GM23338 (cell line): ENCODE measurements around the gene ITIH5. TPM values are rescaled to one million over a fixed set of nuclear protein-coding genes. Genes with fewer than 3 reads are reported as not detected.
"Not testable (repeated sequence)": the region's sequence is repeated elsewhere in the genome, so short reads cannot be mapped to it uniquely, and the experiment has no call there.

Source experiments
- ATAC-seq: fragments of 200-7000 bp; cut with Tn5 transposase; 3 replicates; pipeline ENCODE4 v1.9.1; 2020
- DNase-seq: peaks from one replicate; pipeline ENCODE4 v3.0.0-alpha.2; 2015; ENCODE audit warnings: low spot score
- H2AFZ ChIP-seq: fragments of 200-600 bp; sonication (generic); 2 replicates; pipeline ENCODE4 v1.8.0; 2016; ENCODE audit warnings: antibody characterized with exemption, mild to moderate bottlenecking, moderate library complexity
- H3F3A ChIP-seq: fragments of 200-600 bp; sonication (generic); replicated peaks from 2 replicates; pipeline ENCODE4 v1.8.0; 2017; ENCODE audit warnings: antibody characterized with exemption, mixed run types, low read depth
- H3K27ac ChIP-seq: fragments of 200-600 bp; sonication (generic); 2 replicates; pipeline ENCODE4 v1.6.1; 2016; ENCODE audit warnings: low read depth
- H3K27me3 ChIP-seq: fragments of 200-600 bp; sonication (generic); 2 replicates; pipeline ENCODE4 v1.8.0; 2016; ENCODE audit warnings: mild to moderate bottlenecking, mixed run types, moderate library complexity; ENCODE audit not compliant: insufficient read depth
- H3K36me3 ChIP-seq: fragments of 200-600 bp; sonication (generic); 2 replicates; pipeline ENCODE4 v1.8.0; 2016; ENCODE audit warnings: mild to moderate bottlenecking; ENCODE audit not compliant: insufficient read depth
- H3K4me1 ChIP-seq: fragments of 200-600 bp; sonication (generic); 2 replicates; pipeline ENCODE4 v1.8.0; 2016; ENCODE audit warnings: mild to moderate bottlenecking, moderate library complexity; ENCODE audit not compliant: insufficient read depth
- H3K4me2 ChIP-seq: fragments of 200-600 bp; sonication (generic); 2 replicates; pipeline ENCODE4 v1.7.1; 2017; ENCODE audit warnings: mixed run types
- H3K4me3 ChIP-seq: fragments of 200-600 bp; sonication (generic); 2 replicates; pipeline ENCODE4 v1.6.1; 2016; ENCODE audit warnings: mixed run types
- H3K79me2 ChIP-seq: fragments of 200-600 bp; sonication (generic); replicated peaks from 2 replicates; pipeline ENCODE4 v1.8.0; 2017; ENCODE audit warnings: mild to moderate bottlenecking; ENCODE audit not compliant: insufficient read depth
- H3K9me2 ChIP-seq: fragments of 200-600 bp; sonication (generic); 2 replicates; pipeline ENCODE4 v1.8.0; 2017; ENCODE audit not compliant: insufficient read depth
- H4K20me1 ChIP-seq: fragments of 200-600 bp; sonication (generic); replicated peaks from 2 replicates; pipeline ENCODE4 v1.8.0; 2017; ENCODE audit warnings: mild to moderate bottlenecking; ENCODE audit not compliant: insufficient read depth
- H3K27ac Mint-ChIP-seq: 2 replicates; pipeline ENCODE4 v1.8.0; 2020; ENCODE audit warnings: inconsistent platforms, mild to moderate bottlenecking, moderate library complexity, mixed read lengths
- H3K27me3 Mint-ChIP-seq: 3 replicates; pipeline ENCODE4 v1.8.0; 2022; ENCODE audit warnings: low read depth, mild to moderate bottlenecking, moderate library complexity, mixed read lengths, inconsistent platforms; ENCODE audit not compliant: insufficient read depth, poor library complexity
- H3K36me3 Mint-ChIP-seq: 3 replicates; pipeline ENCODE4 v1.8.0; 2021; ENCODE audit warnings: low read depth, mild to moderate bottlenecking, inconsistent platforms, moderate library complexity, mixed read lengths
- H3K4me1 Mint-ChIP-seq: 3 replicates; pipeline ENCODE4 v1.8.0; 2020; ENCODE audit warnings: mild to moderate bottlenecking, inconsistent platforms, mixed read lengths
- H3K4me3 Mint-ChIP-seq: 3 replicates; pipeline ENCODE4 v1.8.0; 2021; ENCODE audit warnings: moderate library complexity, mild to moderate bottlenecking, inconsistent platforms, mixed read lengths
- H3K9me3 Mint-ChIP-seq: 3 replicates; pipeline ENCODE4 v1.8.0; 2020; ENCODE audit warnings: moderate library complexity, mild to moderate bottlenecking, inconsistent platforms, mixed read lengths
- CREB1 ChIP-seq: fragments of 250-450 bp; sonication (Bioruptor Pico); IDR thresholded peaks from 2 replicates; pipeline ENCODE4 v1.5.0; 2020; ENCODE audit warnings: low read depth, mild to moderate bottlenecking, moderate library complexity
- EZH2 ChIP-seq: fragments of 200-600 bp; sonication (generic); IDR thresholded peaks from one replicate; pipeline ENCODE4 v1.8.0; 2017; ENCODE audit warnings: antibody characterized with exemption, mild to moderate bottlenecking, low read depth; ENCODE audit not compliant: unreplicated experiment
- EZH2phosphoT487 ChIP-seq: fragments of 200-600 bp; sonication (generic); IDR thresholded peaks from one replicate; pipeline ENCODE4 v1.8.1; 2018; ENCODE audit warnings: antibody characterized with exemption; ENCODE audit not compliant: unreplicated experiment
- JUNB ChIP-seq: IDR thresholded peaks from one replicate; pipeline ENCODE4 v1.6.1; 2016; ENCODE audit warnings: antibody characterized with exemption; ENCODE audit not compliant: unreplicated experiment
- NANOG ChIP-seq: IDR thresholded peaks from 2 replicates; pipeline ENCODE4 v1.6.1; 2016; ENCODE audit warnings: antibody characterized with exemption, borderline replicate concordance
- STAT1 ChIP-seq: IDR thresholded peaks from one replicate; pipeline ENCODE4 v1.6.1; 2016; ENCODE audit warnings: antibody characterized with exemption; ENCODE audit not compliant: unreplicated experiment
- ZNF114 ChIP-seq: fragments of 250-450 bp; sonication (Bioruptor Pico); IDR thresholded peaks from 2 replicates; pipeline ENCODE4 v1.5.0; 2020; ENCODE audit warnings: mild to moderate bottlenecking, moderate library complexity
- ZNF331 ChIP-seq: fragments of 250-450 bp; sonication (Bioruptor Pico); IDR thresholded peaks from 2 replicates; pipeline ENCODE4 v1.5.0; 2020; ENCODE audit warnings: low read depth, mild to moderate bottlenecking, moderate library complexity
- polyA plus RNA-seq: library from polyadenylated mRNA; unstranded; fragments of >200 nt; fragmentation: Nextera tagmentation; extraction: Ambion mirVana; gene quantifications from 2 replicates; pipeline ENCODE4 v1.2.1, GENCODE V29; 2016
- total RNA-seq: library from RNA; depleted of rRNA; stranded (reverse); fragments of >200 nt; shearing (Covaris generic); gene quantifications from 2 replicates; pipeline ENCODE4 v1.2.3, GENCODE V29; 2014
- TF ChIP-seq, protein P1 (sequence below): IDR thresholded peaks from one replicate; pipeline ENCODE4 v1.6.1; 2018; ENCODE audit warnings: antibody characterized with exemption; ENCODE audit not compliant: unreplicated experiment
- TF ChIP-seq, protein P2 (sequence below), 2 experiments: fragments of 200-600 bp in 1 of 2; sonication (generic) in 1 of 2; conservative IDR thresholded peaks; 2 replicates each; pipeline versions ENCODE4 v1.5.1 to v1.6.1; 2016 to 2017; ENCODE audit warnings: antibody characterized with exemption in 2 of 2, low read depth in 2 of 2, mild to moderate bottlenecking in 2 of 2, moderate library complexity in 1 of 2
- TF ChIP-seq, protein P3 (sequence below): IDR thresholded peaks from 2 replicates; pipeline ENCODE4 v1.6.1; 2016; ENCODE audit warnings: antibody characterized with exemption

The ITIH5 gene
- total and polyA plus RNA-seq, 2 experiments from 2014 or later, result 0.99 to 2.2 TPM

DNA sequence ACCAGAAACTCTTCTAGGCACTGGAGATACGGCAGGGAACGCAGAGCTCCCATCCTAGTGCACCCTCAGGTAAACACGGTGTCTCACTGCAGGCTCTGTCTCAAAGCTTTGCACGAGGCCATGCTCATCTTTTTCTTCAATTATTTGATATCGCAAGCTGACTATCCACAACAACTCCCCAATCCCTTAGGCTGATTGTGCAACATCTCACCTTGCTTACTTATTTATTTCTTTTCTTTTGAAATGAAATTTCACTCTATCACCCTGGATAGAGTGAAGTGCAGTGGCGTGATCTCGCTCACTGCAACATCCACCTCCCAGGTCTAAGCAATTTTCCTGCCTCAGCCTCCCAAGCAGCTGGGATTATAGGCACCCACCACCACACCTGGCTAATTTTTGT is 48.7 kb upstream of the ITIH5 start (continued):
- TF ChIP-seq, protein P1, sequence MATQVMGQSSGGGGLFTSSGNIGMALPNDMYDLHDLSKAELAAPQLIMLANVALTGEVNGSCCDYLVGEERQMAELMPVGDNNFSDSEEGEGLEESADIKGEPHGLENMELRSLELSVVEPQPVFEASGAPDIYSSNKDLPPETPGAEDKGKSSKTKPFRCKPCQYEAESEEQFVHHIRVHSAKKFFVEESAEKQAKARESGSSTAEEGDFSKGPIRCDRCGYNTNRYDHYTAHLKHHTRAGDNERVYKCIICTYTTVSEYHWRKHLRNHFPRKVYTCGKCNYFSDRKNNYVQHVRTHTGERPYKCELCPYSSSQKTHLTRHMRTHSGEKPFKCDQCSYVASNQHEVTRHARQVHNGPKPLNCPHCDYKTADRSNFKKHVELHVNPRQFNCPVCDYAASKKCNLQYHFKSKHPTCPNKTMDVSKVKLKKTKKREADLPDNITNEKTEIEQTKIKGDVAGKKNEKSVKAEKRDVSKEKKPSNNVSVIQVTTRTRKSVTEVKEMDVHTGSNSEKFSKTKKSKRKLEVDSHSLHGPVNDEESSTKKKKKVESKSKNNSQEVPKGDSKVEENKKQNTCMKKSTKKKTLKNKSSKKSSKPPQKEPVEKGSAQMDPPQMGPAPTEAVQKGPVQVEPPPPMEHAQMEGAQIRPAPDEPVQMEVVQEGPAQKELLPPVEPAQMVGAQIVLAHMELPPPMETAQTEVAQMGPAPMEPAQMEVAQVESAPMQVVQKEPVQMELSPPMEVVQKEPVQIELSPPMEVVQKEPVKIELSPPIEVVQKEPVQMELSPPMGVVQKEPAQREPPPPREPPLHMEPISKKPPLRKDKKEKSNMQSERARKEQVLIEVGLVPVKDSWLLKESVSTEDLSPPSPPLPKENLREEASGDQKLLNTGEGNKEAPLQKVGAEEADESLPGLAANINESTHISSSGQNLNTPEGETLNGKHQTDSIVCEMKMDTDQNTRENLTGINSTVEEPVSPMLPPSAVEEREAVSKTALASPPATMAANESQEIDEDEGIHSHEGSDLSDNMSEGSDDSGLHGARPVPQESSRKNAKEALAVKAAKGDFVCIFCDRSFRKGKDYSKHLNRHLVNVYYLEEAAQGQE, result no peak

DNA sequence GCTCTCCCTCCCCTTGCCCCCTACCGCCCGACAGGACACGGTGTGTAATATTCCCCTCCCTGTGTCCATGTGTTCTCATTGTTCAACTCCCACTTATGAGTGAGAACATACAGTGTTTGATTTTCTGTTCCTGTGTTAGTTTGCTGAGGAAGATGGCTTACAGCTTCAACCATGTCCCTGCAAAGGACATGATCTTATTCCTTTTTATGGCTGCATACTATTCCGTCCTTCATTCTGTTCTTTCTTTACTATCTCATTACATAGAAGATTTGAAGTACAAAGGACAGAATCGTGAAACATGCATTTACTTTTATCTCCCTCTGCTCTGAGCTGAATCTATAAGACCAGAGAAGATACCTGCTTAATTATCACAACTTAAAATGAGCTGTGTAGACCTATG is 44.3 kb upstream of the ITIH5 start:
- not testable (repeated sequence) for H3K4me1 Mint-ChIP-seq, H3K4me3 ChIP-seq, H3K36me3 ChIP-seq, H3K4me3 Mint-ChIP-seq, H3K27me3 Mint-ChIP-seq, H3K4me2 ChIP-seq, H3K27ac ChIP-seq, H3K27ac Mint-ChIP-seq, H3K9me2 ChIP-seq, H3K79me2 ChIP-seq, H3K27me3 ChIP-seq, DNase-seq, H4K20me1 ChIP-seq, ATAC-seq, H2AFZ ChIP-seq, H3K4me1 ChIP-seq, H3K36me3 Mint-ChIP-seq, H3F3A ChIP-seq, H3K9me3 Mint-ChIP-seq

DNA sequence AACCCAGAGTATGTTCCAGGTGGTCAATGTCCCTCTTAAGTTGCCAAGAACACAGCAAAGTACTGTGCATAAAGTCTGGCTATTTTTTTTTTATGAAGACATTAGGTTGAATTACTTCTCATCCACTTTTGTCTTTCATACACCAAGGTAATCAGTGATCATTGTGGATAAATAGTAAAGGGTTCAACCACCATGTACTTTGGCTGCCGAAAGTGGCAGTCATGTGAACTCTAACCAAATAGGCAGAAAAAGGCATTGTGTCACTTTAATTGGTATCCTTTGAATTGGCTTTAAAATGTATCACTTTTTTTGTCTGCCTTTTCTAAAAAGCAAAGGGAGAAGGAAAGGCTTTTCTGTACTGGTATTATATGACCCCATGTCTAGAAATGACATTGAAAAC is 43.7 kb upstream of the ITIH5 start:
- Mint-ChIP-seq H3K36me3 (no peaks in the 10 kb centered on the region), H3K9me3 (no peaks in the 10 kb centered on the region)
- H3K27ac ChIP-seq, result no peak overlapping the region
- TF ChIP-seq STAT1 (no peak), ZNF331 (CRISPR knock-in tag) (no peak), JUNB (no peak), ZNF114 (CRISPR knock-in tag) (no peak), CREB1 (CRISPR knock-in tag) (no peak), EZH2 (no peak), EZH2phosphoT487 (no peak), NANOG (no peak)
- TF ChIP-seq, protein P2, sequence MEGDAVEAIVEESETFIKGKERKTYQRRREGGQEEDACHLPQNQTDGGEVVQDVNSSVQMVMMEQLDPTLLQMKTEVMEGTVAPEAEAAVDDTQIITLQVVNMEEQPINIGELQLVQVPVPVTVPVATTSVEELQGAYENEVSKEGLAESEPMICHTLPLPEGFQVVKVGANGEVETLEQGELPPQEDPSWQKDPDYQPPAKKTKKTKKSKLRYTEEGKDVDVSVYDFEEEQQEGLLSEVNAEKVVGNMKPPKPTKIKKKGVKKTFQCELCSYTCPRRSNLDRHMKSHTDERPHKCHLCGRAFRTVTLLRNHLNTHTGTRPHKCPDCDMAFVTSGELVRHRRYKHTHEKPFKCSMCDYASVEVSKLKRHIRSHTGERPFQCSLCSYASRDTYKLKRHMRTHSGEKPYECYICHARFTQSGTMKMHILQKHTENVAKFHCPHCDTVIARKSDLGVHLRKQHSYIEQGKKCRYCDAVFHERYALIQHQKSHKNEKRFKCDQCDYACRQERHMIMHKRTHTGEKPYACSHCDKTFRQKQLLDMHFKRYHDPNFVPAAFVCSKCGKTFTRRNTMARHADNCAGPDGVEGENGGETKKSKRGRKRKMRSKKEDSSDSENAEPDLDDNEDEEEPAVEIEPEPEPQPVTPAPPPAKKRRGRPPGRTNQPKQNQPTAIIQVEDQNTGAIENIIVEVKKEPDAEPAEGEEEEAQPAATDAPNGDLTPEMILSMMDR (conservative IDR thresholded peaks at IDR 0.05; ENCODE audit: low read depth in 2 of 2), result no peak
- TF ChIP-seq, protein P3, sequence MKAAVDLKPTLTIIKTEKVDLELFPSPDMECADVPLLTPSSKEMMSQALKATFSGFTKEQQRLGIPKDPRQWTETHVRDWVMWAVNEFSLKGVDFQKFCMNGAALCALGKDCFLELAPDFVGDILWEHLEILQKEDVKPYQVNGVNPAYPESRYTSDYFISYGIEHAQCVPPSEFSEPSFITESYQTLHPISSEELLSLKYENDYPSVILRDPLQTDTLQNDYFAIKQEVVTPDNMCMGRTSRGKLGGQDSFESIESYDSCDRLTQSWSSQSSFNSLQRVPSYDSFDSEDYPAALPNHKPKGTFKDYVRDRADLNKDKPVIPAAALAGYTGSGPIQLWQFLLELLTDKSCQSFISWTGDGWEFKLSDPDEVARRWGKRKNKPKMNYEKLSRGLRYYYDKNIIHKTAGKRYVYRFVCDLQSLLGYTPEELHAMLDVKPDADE, result no peak
- TF ChIP-seq, protein P1, result no peak

More for the DNA sequence above, 43.7 kb upstream of the ITIH5 start:
- DNase-seq (no peak), ATAC-seq (no peak)
- Mint-ChIP-seq H3K4me3 (no peak overlapping the region), H3K4me1 (peaks cover 3% of the 10 kb centered on the region; the same call in 1 of the 3 replicates), H3K27me3 (no peaks in the 10 kb centered on the region), H3K27ac (no peak overlapping the region)
- no peaks in the 10 kb centered on the region for H3K36me3 ChIP-seq
- H2AFZ ChIP-seq, result no peak overlapping the region
- H3K79me2 ChIP-seq, result no peaks in the 10 kb centered on the region
- H3F3A ChIP-seq, result no peaks in the 10 kb centered on the region
- H3K4me2 ChIP-seq, result no peak overlapping the region
- H4K20me1 ChIP-seq, result no peaks in the 10 kb centered on the region
- no peaks in the 10 kb centered on the region for H3K4me1 ChIP-seq
- no peak overlapping the region for H3K4me3 ChIP-seq
- no peaks in the 10 kb centered on the region for H3K9me2 ChIP-seq
- H3K27me3 ChIP-seq, result no peaks in the 10 kb centered on the region
